ENCODE results near the gene FUT7. TPM values are rescaled to one million over a fixed set of nuclear protein-coding genes. Genes with fewer than 3 reads are reported as not detected.
A peak's percentile ranks its signal among the peaks of the same experiment; 100 is the strongest.

Gene FUT7
- total and polyA plus RNA-seq, 11 donors = 0.15 to 0.48 (median 0.17) TPM; not detected in 8

DNA sequence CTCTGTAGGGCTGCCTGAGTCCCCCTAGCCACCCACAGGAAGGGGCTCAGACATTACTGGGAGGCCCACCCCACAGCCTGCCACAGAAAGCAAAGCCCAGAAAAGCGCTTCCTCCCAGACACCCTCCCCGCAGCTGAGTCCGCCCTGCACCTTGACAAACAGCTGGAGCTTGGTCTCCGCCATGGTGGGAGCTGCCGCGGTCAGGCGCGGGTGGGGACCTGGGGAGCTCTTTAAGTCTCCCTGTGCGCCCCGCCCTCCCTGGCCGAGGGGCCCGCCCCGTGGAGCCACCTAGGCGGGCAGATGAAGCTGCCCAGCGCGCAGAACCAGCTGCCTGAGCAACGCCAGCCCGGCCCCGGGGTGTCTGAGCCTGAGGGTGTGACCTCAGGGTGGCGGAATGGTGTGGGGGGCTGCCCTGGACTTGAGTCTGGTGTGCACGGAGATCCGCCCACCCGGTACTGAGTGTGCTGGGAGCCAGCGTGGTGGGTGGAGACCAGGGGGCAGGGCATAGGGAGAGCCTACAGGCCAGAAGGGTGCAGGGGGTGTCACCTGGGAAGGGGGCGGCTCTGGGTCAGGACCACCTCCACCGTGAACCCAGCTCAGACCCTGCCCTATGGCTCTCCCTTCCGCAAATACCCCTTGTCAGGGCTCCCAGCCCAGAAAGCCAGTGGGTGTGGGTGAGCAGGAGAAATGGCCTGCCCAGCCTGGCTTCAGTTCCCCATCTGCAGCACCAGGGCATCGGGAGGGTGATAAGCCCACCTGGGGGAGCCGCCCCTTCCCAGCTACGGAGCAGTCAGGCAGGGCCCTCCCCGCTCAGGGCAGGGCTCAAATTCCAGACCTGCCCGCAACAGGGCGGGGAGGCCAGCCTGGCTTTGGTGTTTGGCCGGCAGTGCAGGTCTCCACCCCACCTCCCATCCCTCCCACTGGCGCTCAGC lies 35.3 kb downstream of the FUT7 start, which contains the start of gene CLIC3:
TSS of gene CLIC3 (minus strand) at position 208 of the 932 bp plus-strand sequence. CDS start at position 183, 25 bp downstream.
- H3K4me1 ChIP-seq = peaks cover 3 to 87% (median 31%) of the 10 kb centered on the region in 12 donors
- ATAC-seq = peak in 1 of 4 donors; percentile 2
- peaks cover 0 to 9% (median 3%) of the 10 kb centered on the region in 9 donors for H3K36me3 ChIP-seq
- intact Hi-C loops (cut with DNase I) = loop anchor here in 1 of 10 donors (5.0 kb wide), 1 partner anchor 49 kb away; the partner anchor contains the start of gene C8G
- 30 to 49% (median 38%) methylated on average over 17 to 35 of the region's 35 CpGs for WGBS, 4 donors
- TF ChIP-seq CTCF (IDR thresholded peaks at IDR 0.05) (no peak), POLR2A (IDR thresholded peaks at IDR 0.05) (no peak)
- peak in 1 of 5 donors; percentile 54 for DNase-seq
- H3K27me3 ChIP-seq = peaks cover 0 to 28% (median 0%) of the 10 kb centered on the region in 9 donors
- H3K27ac ChIP-seq = peak within 1 kb of the TSS in 11 of 12 donors; percentile 34 to 77 (median 63)
- H3K4me3 ChIP-seq = peak within 1 kb of the TSS in 11 of 12 donors; percentile 21 to 53 (median 35)
- no peaks in the 10 kb centered on the region for H3K9me3 ChIP-seq

GRCh38 chr9:136995772-136996311 lies 36.0 kb downstream of the FUT7 start:
- Histone ChIP-seq H3K9me3 (peaks cover 0 to 4% (median 0%) of the 10 kb centered on the region in 12 donors), H3K36me3 (peaks cover 0 to 9% (median 3%) of the 10 kb centered on the region in 9 donors), H3K4me3 (peak overlapping the region in 11 of 12 donors; percentile 14 to 53 (median 35)), H3K4me1 (peaks cover 3 to 81% (median 31%) of the 10 kb centered on the region in 12 donors), H3K27ac (peak overlapping the region in 11 of 12 donors; percentile 34 to 77 (median 63)), H3K27me3 (peaks cover 0 to 28% (median 0%) of the 10 kb centered on the region in 9 donors)
- ATAC-seq (no peak), DNase-seq (peak in 2 of 5 donors; percentile 62 to 65)
- intact Hi-C loops (cut with DNase I) = loop anchor here in 1 of 10 donors (5.0 kb wide), 1 partner anchor 49 kb away; the partner anchor contains the start of gene C8G
- 17 to 36% (median 23%) methylated on average over 8 to 12 of the region's 12 CpGs for WGBS, 4 donors
- TF ChIP-seq CTCF (IDR thresholded peaks at IDR 0.05) (no peak), POLR2A (IDR thresholded peaks at IDR 0.05) (no peak)

DNA sequence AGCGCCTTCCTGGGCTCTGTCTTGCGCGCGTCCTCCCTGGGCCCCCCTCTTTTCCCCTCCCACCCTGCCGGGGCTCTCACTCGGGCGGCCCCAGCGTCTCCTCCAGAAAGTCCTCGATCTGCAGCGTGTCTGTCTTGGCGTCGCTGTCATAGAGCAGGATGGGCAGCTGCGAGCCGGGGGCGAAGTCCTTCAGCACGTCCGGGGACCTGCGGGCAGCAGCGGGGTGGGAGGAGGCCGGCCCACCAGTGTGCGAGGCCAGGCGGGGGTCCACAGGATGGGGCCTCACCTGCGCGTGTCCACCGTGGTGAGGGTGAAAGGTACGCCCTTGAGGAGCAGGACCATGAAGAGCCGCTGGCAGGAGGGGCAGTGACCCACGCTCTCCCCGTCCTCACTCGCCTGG lies 36.5 kb downstream of the FUT7 start:
- peaks cover 0 to 28% (median 0%) of the 10 kb centered on the region in 9 donors for H3K27me3 ChIP-seq
- 23 to 32% (median 29%) methylated on average over 10 to 30 of the region's 30 CpGs for WGBS, 4 donors
- intact Hi-C loops (cut with DNase I) = loop anchor here in 1 of 10 donors (5.0 kb wide), 1 partner anchor 48 kb away; the partner anchor contains the start of gene C8G
- H3K36me3 ChIP-seq = peaks cover 0 to 9% (median 3%) of the 10 kb centered on the region in 9 donors
- H3K4me3 ChIP-seq = peak overlapping the region in 11 of 12 donors; percentile 21 to 53 (median 35)
- H3K4me1 ChIP-seq = peaks cover 3 to 77% (median 31%) of the 10 kb centered on the region in 12 donors
- H3K27ac ChIP-seq = peak overlapping the region in 8 of 12 donors; percentile 35 to 77 (median 60)
- H3K9me3 ChIP-seq = peaks cover 0 to 9% (median 0%) of the 10 kb centered on the region in 12 donors
- ATAC-seq = no peak
- no peak for TF ChIP-seq POLR2A (IDR thresholded peaks at IDR 0.05)
- no peak for TF ChIP-seq CTCF (IDR thresholded peaks at IDR 0.05)
- DNase-seq = no peak
